ENCODE measurements around the gene HOXB7.

DNA sequence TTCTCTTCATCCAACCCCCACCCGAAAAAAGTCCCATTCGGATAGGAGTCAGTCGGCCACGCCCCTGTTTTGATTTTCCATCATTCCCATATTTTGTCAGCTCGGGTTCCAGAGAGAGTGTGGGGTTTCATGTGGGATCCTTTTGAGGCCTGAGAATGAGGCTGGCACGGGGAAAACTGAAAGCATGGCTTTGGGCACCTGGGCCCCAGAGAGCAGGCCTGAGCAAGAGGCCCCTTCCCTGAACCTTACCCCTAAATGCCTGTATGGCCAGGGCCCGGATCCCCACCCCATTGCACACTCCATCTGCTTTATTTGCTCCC lies 28.1 kb downstream of the HOXB7 start:
- TF ChIP-seq POLR2A (IDR thresholded peaks at IDR 0.05; ENCODE audit: low read depth, low read length) (no peak), TAF1 (IDR thresholded peaks at IDR 0.05; ENCODE audit: borderline replicate concordance, low read depth, low read length) (no peak), POLR2AphosphoS5 (IDR thresholded peaks at IDR 0.05; ENCODE audit: low read depth, low read length) (no peak)

Measured in GM12892 (cell line).